ENCODE results near the gene NQO2. TPM values are rescaled to one million over a fixed set of nuclear protein-coding genes. Genes with fewer than 3 reads are reported as not detected.

The NQO2 gene
- total and polyA plus RNA-seq, 2 of the 13 experiments (the other 11 are each of a cell fraction or from before 2014, with no cell fraction given): 32.2 to 56.5 TPM

DNA sequence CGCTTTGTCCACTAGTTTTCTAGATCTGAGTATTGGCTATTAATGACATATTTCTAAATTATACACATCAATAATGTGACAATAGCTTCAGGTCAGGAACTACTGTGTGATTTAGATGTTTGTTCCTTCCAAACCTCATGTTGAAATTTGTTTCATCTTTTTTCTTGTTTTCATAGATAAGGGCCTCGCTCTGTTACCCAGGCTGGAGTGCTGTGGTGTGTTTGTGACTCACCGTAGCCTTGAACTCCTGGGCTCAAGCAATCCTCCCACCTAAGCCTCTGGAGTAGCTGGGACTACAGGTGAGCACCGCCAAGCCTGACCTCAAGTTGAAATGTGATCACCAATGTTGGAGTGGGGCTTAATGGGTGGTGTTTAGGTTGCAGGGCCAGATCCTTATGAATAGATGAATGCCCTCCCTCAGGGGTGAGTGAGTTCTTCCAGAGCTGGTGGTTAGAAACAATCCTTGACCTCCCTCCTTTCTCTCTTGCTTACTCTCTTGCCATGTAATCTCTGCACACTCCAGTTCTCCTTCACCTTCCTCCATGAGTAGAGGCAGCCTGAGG is 5.9 kb upstream of the NQO2 start (continued):
- TF ChIP-seq, protein P1, sequence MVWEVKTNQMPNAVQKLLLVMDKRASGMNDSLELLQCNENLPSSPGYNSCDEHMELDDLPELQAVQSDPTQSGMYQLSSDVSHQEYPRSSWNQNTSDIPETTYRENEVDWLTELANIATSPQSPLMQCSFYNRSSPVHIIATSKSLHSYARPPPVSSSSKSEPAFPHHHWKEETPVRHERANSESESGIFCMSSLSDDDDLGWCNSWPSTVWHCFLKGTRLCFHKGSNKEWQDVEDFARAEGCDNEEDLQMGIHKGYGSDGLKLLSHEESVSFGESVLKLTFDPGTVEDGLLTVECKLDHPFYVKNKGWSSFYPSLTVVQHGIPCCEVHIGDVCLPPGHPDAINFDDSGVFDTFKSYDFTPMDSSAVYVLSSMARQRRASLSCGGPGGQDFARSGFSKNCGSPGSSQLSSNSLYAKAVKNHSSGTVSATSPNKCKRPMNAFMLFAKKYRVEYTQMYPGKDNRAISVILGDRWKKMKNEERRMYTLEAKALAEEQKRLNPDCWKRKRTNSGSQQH (CRISPR knock-in tag; IDR thresholded peaks at IDR 0.05; ENCODE audit: low read depth): no peak
- TF ChIP-seq MED1 (CRISPR knock-in tag; IDR thresholded peaks at IDR 0.05): peak; percentile 92
- TF ChIP-seq, protein P2, sequence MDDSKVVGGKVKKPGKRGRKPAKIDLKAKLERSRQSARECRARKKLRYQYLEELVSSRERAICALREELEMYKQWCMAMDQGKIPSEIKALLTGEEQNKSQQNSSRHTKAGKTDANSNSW (CRISPR knock-in tag; IDR thresholded peaks at IDR 0.05; ENCODE audit: borderline replicate concordance): no peak
- TF ChIP-seq CEBPG (CRISPR knock-in tag; IDR thresholded peaks at IDR 0.05): peak; percentile 75
- peak; percentile 71 for TF ChIP-seq SP5 (CRISPR knock-in tag; IDR thresholded peaks at IDR 0.05; ENCODE audit: borderline replicate concordance, low read depth)
- peak; percentile 40; the same call in 1 of the 2 replicates for TF ChIP-seq GABPB1 (CRISPR knock-in tag; IDR thresholded peaks at IDR 0.05)
- TF ChIP-seq TARDBP (CRISPR knock-in tag; IDR thresholded peaks at IDR 0.05): peak; percentile 60; the same call in 1 of the 2 replicates
- peak; percentile 27; the same call in 1 of the 2 replicates for TF ChIP-seq NCOR1 (IDR thresholded peaks at IDR 0.05; ENCODE audit: borderline replicate concordance, low read length)
- peak; percentile 92 for TF ChIP-seq SOX5 (CRISPR knock-in tag; IDR thresholded peaks at IDR 0.05; ENCODE audit: borderline replicate concordance)
- TF ChIP-seq GTF2F1 (IDR thresholded peaks at IDR 0.05; ENCODE audit: low read length): no peak
- no peak for TF ChIP-seq POLR2AphosphoS5 (IDR thresholded peaks at IDR 0.05; ENCODE audit: low read depth, low read length)
- TF ChIP-seq, protein P3, sequence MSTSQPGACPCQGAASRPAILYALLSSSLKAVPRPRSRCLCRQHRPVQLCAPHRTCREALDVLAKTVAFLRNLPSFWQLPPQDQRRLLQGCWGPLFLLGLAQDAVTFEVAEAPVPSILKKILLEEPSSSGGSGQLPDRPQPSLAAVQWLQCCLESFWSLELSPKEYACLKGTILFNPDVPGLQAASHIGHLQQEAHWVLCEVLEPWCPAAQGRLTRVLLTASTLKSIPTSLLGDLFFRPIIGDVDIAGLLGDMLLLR (CRISPR knock-in tag; IDR thresholded peaks at IDR 0.05): no peak
- no peak for TF ChIP-seq RNF2 (conservative IDR thresholded peaks at IDR 0.05; ENCODE audit: low read depth)
- TF ChIP-seq ZNF530 (CRISPR knock-in tag; IDR thresholded peaks at IDR 0.05; ENCODE audit: low read depth): no peak
- TF ChIP-seq, protein P4, sequence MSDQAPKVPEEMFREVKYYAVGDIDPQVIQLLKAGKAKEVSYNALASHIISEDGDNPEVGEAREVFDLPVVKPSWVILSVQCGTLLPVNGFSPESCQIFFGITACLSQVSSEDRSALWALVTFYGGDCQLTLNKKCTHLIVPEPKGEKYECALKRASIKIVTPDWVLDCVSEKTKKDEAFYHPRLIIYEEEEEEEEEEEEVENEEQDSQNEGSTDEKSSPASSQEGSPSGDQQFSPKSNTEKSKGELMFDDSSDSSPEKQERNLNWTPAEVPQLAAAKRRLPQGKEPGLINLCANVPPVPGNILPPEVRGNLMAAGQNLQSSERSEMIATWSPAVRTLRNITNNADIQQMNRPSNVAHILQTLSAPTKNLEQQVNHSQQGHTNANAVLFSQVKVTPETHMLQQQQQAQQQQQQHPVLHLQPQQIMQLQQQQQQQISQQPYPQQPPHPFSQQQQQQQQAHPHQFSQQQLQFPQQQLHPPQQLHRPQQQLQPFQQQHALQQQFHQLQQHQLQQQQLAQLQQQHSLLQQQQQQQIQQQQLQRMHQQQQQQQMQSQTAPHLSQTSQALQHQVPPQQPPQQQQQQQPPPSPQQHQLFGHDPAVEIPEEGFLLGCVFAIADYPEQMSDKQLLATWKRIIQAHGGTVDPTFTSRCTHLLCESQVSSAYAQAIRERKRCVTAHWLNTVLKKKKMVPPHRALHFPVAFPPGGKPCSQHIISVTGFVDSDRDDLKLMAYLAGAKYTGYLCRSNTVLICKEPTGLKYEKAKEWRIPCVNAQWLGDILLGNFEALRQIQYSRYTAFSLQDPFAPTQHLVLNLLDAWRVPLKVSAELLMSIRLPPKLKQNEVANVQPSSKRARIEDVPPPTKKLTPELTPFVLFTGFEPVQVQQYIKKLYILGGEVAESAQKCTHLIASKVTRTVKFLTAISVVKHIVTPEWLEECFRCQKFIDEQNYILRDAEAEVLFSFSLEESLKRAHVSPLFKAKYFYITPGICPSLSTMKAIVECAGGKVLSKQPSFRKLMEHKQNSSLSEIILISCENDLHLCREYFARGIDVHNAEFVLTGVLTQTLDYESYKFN (CRISPR knock-in tag; conservative IDR thresholded peaks at IDR 0.05): peak; percentile 95
- TF ChIP-seq ZNF549 (CRISPR knock-in tag; IDR thresholded peaks at IDR 0.05): no peak; the same call in 1 of the 2 replicates
- 0 out of 2 replicates have a peak, but pooled peaks have one; percentile 29 for TF ChIP-seq MED13 (CRISPR knock-in tag; IDR thresholded peaks at IDR 0.05)
- TF ChIP-seq HHEX (CRISPR knock-in tag; IDR thresholded peaks at IDR 0.05): no peak
- TF ChIP-seq THAP11 (CRISPR knock-in tag; IDR thresholded peaks at IDR 0.05): peak; percentile 70
- no peak for TF ChIP-seq ATF1 (CRISPR knock-in tag; IDR thresholded peaks at IDR 0.05)
- no peak for TF ChIP-seq ZZZ3 (CRISPR knock-in tag; IDR thresholded peaks at IDR 0.05; ENCODE audit: borderline replicate concordance)
- no peak for TF ChIP-seq NONO (IDR thresholded peaks at IDR 0.05)
- TF ChIP-seq NONO (CRISPR knock-in tag; conservative IDR thresholded peaks at IDR 0.05): no peak
- no peak for TF ChIP-seq ZNF598 (CRISPR knock-in tag; IDR thresholded peaks at IDR 0.05; ENCODE audit: borderline replicate concordance)
